ENCODE measurements around the gene CRYBA2.
A peak's percentile ranks its signal among the peaks of the same experiment; 100 is the strongest.

Gene CRYBA2

DNA sequence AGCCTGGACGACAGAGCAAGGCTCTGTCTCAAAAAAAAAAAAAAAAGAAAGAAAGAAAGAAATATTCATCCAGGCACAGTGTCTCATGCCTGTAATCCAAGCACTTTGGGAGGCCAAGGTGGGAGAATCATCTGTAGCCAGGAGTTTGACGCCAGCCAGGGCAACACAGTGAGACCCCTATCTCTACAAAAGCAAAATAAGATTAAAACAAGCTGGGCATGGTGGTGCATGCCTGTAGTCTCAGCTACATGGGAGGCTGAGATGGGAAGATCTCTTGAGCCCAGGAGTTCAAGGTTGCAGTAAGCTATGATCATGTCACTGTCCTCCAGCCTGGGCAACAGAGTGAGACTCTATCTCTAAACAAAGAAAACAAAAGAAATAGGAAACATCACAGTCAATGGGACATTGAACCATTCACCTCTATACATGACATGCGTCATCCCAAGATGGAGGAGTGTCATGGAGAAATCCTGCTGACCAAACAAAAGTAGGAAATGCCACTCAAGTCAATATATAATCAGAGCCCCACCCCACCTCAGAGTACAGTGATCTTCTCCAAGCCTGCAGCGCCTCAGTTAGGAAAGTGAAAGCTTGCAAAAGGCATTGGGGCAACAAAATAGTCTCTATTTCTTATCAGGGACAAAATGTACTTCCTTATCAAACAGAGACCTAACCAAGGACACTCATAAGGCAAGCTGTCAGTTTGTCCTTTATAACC lies 18.0 kb downstream of the CRYBA2 start:
- Mint-ChIP-seq H3K4me1 (ENCODE audit: low read depth) (peaks cover 2% of the 10 kb centered on the region), H3K9me3 (no peaks in the 10 kb centered on the region), H3K36me3 (ENCODE audit: low read depth) (no peaks in the 10 kb centered on the region), H3K27ac (no peak overlapping the region), H3K27me3 (ENCODE audit: low read depth) (peaks cover 60% of the 10 kb centered on the region), H3K4me3 (no peak overlapping the region)
- DNase-seq (ENCODE audit: low spot score): no peak

DNA sequence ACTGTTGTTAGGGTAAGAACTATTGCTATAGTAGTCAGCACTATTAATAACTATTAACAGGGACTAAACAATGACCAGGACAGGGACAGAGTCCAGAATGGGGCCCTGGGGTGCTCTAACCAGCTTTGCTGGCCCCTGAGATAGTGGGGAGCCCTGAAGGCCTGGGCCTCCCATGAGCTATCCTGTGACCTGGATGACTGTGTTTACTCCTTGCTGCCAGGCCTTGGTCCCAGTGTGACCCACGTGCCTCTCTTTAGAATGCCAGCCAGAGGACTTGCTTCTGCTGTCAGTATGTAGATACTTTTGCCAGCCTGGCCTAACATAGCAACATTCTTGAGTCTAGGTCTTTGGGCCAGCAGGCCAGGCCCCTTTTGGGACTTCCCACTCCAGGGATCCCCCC lies 22.3 kb downstream of the CRYBA2 start:
- no peaks in the 10 kb centered on the region for H3K4me1 Mint-ChIP-seq (ENCODE audit: low read depth)
- H3K27ac Mint-ChIP-seq: no peak overlapping the region
- H3K9me3 Mint-ChIP-seq: no peaks in the 10 kb centered on the region
- DNase-seq (ENCODE audit: low spot score): no peak
- no peak overlapping the region for H3K4me3 Mint-ChIP-seq
- peaks cover 39% of the 10 kb centered on the region for H3K27me3 Mint-ChIP-seq (ENCODE audit: low read depth)
- H3K36me3 Mint-ChIP-seq (ENCODE audit: low read depth): no peaks in the 10 kb centered on the region

DNA sequence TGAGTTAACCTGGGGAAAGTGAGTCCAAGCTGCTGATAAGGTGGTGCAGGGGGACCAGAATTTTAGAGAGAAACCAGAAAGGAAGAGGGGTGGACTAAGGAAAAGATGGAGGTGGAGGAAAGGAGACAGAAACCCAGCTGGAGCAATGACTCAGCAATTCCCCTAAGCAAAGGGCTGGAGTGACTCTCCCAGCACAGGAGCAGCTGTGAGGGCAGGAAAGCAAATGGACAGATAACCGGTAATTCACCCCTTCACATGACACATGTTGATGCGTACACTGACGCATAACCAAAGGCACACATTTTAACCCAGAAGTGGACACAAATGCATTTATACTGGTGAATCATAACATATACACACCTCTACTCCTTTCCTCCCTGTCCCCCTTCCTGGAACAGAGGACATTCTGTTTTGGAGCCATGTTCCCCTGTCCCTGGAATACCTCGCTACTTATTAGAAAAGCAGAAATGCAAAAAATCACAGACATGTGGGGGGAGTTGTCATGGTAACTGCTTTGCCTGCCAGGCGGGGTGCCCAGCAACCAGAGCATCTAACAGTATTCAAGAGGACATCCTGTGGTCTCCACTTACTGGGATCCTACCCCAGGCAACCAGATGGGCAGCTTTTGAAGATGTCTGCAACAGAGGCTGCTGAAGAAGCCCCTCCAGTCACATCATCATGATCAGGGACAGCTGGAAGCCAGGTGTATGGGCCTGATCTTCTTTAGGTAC lies 29.0 kb downstream of the CRYBA2 start:
- H3K27me3 Mint-ChIP-seq (ENCODE audit: low read depth): peaks cover 53% of the 10 kb centered on the region
- no peak overlapping the region for H3K4me3 Mint-ChIP-seq
- no peaks in the 10 kb centered on the region for H3K9me3 Mint-ChIP-seq
- H3K4me1 Mint-ChIP-seq (ENCODE audit: low read depth): peaks cover 3% of the 10 kb centered on the region
- no peak overlapping the region for H3K27ac Mint-ChIP-seq
- no peak for DNase-seq (ENCODE audit: low spot score)
- peaks cover 2% of the 10 kb centered on the region for H3K36me3 Mint-ChIP-seq (ENCODE audit: low read depth)

DNA sequence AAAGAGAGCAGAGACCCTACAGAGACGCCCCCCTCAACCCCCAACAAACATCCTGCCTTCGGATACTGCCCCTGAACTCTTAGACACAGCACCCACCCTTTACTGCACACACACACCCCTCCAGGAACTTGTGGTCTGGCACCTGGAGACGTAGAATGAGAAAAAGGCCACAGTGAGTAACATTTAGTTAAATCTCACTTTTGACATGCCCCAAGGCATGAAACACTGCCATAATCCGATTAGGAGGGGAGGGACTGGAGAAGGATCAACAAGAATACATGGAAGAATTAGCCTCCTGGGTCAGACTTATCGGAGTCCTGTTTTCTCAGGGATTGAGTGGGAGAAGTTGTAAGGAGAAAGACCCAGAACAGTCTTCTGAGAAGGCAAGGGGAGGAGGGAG lies 29.6 kb downstream of the CRYBA2 start:
- Mint-ChIP-seq H3K4me3 (no peak overlapping the region), H3K36me3 (ENCODE audit: low read depth) (peaks cover 2% of the 10 kb centered on the region), H3K27me3 (ENCODE audit: low read depth) (peaks cover 57% of the 10 kb centered on the region), H3K9me3 (no peaks in the 10 kb centered on the region), H3K4me1 (ENCODE audit: low read depth) (peaks cover 3% of the 10 kb centered on the region), H3K27ac (no peak overlapping the region)
- no peak for DNase-seq (ENCODE audit: low spot score)

DNA sequence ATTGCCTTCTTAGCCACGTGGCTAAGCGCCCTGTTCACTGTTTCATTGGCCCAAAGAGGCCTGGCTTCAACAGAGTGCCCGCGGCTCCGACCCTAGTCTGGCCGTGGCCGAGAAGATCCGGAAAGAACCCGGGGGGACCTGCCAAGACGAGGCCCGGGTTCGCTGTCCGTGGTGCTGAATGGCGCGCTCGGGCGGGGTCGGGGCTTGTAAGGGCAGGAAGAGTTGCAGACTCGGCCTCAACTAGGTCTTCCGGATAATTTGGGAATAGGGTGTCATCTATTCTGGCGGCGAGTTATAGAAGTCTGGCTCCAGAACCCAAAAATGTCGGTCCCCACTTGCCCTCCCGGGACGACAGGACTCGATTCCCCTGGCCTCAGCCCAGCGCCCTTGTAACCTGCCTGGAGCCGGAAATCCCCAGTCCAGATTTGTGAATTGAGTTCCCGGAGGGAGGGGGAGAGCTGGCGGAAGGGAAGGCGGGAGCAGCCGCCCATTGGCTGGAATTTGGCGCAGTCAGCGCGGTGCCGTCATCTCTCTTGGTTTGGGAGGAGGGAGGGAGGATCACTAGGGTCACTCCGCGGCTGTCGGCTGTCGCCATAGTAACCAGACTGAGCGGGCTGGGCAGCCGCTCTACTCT lies 30.2 kb downstream of the CRYBA2 start:
- Mint-ChIP-seq H3K4me1 (ENCODE audit: low read depth) (peaks cover 3% of the 10 kb centered on the region), H3K27me3 (ENCODE audit: low read depth) (peaks cover 60% of the 10 kb centered on the region)

DNA sequence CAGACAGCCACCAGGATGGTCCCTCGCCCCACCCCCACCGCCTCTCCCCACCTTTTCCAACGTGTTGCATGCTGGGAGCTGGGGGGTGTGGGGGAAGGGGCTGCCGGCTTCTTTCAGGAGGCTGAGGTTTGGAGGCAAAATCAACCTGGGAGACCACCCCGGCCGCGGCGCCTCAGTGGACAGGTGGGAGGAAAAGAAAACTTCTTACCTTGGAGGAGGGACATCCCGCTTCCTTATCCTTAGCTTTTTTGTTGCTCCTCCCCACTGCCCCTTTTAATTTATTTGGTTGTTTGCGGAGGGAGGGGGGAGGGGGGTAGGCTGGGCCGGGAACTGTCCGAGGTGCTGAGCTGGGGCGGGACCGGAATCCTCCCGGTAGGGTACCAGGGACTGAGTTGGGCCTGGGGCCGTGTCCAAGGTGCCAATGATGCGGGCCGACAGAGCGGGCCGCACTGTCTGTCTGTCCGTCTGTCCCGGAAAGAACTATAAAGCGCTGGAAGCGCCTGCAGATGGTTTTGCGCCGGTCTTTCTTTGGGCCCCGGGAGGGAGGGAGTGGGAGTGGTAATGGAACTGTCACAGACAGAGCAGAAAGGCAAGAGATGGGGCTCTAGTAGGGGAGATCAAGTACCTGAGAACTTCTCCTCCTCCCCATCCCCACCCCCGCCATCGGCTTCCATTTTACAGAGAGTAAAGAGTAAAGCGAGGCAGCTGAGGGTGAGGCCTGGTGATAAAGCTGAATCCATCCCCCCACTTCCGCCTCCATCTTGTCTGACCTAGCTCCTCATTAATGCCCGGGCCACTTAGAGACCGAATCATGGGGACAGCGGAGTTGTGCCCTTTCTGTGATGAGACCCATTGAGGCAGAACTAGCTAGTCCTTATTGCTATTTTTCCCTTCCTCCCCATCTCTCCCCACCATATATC lies 31.3 kb downstream of the CRYBA2 start:
- no peak overlapping the region for H3K4me3 Mint-ChIP-seq
- peaks cover 3% of the 10 kb centered on the region for H3K4me1 Mint-ChIP-seq (ENCODE audit: low read depth)
- no peaks in the 10 kb centered on the region for H3K9me3 Mint-ChIP-seq
- H3K27me3 Mint-ChIP-seq (ENCODE audit: low read depth): peaks cover 70% of the 10 kb centered on the region
- no peak for DNase-seq (ENCODE audit: low spot score)
- peaks cover 2% of the 10 kb centered on the region for H3K36me3 Mint-ChIP-seq (ENCODE audit: low read depth)
- H3K27ac Mint-ChIP-seq: no peak overlapping the region

More for the DNA sequence above, 30.2 kb downstream of the CRYBA2 start:
- no peaks in the 10 kb centered on the region for H3K9me3 Mint-ChIP-seq
- H3K4me3 Mint-ChIP-seq: no peak overlapping the region
- DNase-seq (ENCODE audit: low spot score): peak; percentile 33
- peaks cover 2% of the 10 kb centered on the region for H3K36me3 Mint-ChIP-seq (ENCODE audit: low read depth)
- H3K27ac Mint-ChIP-seq: no peak overlapping the region

DNA sequence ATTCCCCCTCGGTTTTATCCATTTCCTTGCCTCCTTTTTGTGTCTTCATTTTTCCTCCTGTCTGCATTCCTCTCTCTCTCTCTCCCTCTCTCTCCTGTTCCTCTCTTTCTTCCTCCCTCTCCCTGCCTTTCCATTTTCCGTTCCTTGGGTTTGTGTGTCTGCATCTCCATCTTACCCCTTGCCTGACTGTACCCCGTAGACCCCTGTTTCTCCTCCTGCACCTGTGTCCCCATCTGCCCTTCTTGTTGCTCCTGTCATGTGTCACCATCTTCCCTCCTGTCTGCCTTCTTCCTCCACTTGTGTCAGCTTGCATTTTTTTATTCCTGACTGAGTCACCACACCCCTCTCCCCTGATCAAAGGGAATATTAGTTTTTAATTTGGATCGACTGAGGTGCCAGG lies 32.0 kb downstream of the CRYBA2 start:
- no peak for DNase-seq (ENCODE audit: low spot score)
- H3K4me3 Mint-ChIP-seq: peak overlapping the region; percentile 36
- no peaks in the 10 kb centered on the region for H3K9me3 Mint-ChIP-seq
- H3K27me3 Mint-ChIP-seq (ENCODE audit: low read depth): peaks cover 77% of the 10 kb centered on the region
- H3K27ac Mint-ChIP-seq: peak overlapping the region; percentile 77
- peaks cover 2% of the 10 kb centered on the region for H3K36me3 Mint-ChIP-seq (ENCODE audit: low read depth)
- H3K4me1 Mint-ChIP-seq (ENCODE audit: low read depth): peaks cover 3% of the 10 kb centered on the region

DNA sequence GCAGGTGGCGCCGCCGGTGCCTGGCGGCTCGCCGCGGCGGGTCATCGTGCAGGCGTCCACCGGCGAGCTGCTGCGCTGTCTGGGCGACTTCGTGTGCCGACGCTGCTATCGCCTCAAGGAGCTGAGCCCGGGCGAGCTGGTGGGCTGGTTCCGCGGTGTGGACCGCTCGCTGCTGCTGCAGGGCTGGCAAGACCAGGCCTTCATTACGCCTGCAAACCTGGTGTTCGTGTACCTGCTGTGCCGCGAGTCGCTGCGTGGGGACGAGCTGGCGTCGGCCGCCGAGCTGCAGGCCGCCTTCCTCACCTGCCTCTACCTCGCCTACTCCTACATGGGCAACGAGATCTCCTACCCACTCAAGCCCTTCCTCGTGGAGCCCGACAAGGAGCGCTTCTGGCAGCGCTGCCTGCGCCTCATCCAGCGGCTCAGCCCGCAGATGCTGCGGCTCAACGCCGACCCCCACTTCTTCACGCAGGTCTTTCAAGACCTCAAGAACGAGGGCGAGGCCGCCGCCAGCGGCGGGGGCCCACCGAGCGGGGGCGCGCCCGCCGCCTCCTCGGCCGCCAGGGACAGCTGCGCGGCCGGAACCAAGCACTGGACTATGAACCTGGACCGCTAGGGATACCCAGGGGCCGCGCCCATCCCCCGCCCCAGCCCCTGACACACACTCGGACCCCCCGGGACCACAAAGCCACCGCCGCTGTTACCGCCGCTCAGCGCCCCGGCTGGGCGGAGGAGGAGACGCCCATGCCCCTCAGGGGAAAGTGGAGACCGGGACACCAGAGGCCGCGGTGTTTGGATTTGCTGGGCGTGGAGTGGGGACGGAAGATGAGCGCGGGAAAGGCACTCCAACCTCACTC lies 32.7 kb downstream of the CRYBA2 start:
- Mint-ChIP-seq H3K9me3 (no peaks in the 10 kb centered on the region), H3K4me1 (ENCODE audit: low read depth) (peaks cover 3% of the 10 kb centered on the region), H3K4me3 (no peak overlapping the region), H3K36me3 (ENCODE audit: low read depth) (peaks cover 2% of the 10 kb centered on the region), H3K27ac (no peak overlapping the region), H3K27me3 (ENCODE audit: low read depth) (peaks cover 81% of the 10 kb centered on the region)
- no peak for DNase-seq (ENCODE audit: low spot score)

DNA sequence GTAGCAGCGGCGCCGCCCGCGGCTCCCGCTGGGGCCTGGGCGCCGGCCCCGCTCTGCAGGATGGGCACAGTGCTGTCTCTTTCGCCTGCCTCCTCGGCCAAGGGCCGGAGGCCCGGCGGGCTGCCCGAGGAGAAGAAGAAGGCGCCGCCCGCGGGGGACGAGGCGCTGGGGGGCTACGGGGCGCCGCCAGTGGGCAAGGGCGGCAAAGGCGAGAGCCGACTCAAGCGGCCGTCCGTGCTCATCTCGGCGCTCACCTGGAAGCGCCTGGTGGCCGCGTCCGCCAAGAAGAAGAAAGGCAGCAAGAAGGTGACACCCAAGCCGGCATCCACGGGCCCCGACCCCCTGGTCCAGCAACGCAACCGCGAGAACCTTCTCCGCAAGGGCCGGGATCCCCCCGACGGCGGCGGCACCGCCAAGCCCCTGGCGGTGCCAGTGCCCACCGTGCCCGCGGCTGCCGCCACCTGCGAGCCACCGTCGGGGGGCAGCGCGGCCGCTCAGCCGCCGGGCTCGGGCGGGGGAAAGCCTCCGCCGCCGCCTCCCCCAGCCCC lies 33.4 kb downstream of the CRYBA2 start:
- Mint-ChIP-seq H3K9me3 (no peaks in the 10 kb centered on the region), H3K4me1 (ENCODE audit: low read depth) (peaks cover 3% of the 10 kb centered on the region), H3K27ac (no peak overlapping the region), H3K4me3 (no peak overlapping the region), H3K27me3 (ENCODE audit: low read depth) (peaks cover 78% of the 10 kb centered on the region), H3K36me3 (ENCODE audit: low read depth) (peaks cover 2% of the 10 kb centered on the region)
- DNase-seq (ENCODE audit: low spot score): no peak

DNA sequence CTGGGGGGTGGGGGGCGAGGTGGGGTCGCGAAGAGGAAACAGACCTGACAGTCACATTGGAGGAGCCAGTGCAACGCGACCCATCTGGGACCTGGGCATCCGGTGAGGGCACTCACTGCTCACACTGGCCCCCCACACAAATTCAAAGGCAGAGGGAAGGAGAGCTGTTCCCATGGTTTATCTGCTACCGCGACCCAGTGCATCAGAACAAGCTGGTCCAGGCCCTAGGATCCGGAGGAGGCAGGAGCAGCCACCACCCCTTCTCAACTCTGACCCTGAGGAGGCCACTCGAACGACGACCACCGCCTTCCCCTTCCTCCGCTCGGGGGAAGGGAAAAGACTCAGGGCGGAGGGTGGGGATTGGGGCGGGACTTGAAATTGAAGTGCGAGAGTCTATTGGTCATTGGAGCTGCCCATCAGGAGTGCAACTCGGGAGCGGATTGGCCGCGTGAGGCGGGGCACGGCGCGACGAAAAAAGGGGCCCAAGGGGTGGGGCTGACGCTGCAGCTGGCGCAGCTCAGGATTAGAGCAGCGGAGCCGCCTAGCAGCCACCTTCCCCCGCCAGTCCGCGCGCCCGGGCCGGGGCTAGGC lies 34.0 kb downstream of the CRYBA2 start, which contains the start of gene CDK5R2:
Gene CDK5R2 (plus strand): TSS at position 526 of the 591 bp plus-strand sequence. CDS start 155 bp downstream, outside the sequence.
- H3K9me3 Mint-ChIP-seq: no peaks in the 10 kb centered on the region
- H3K27ac Mint-ChIP-seq: no peak within 1 kb of the TSS
- peaks cover 2% of the 10 kb centered on the region for H3K36me3 Mint-ChIP-seq (ENCODE audit: low read depth)
- DNase-seq (ENCODE audit: low spot score): peak; percentile 60
- peaks cover 77% of the 10 kb centered on the region for H3K27me3 Mint-ChIP-seq (ENCODE audit: low read depth)
- peaks cover 3% of the 10 kb centered on the region for H3K4me1 Mint-ChIP-seq (ENCODE audit: low read depth)
- peak within 1 kb of the TSS; percentile 28 for H3K4me3 Mint-ChIP-seq

DNA sequence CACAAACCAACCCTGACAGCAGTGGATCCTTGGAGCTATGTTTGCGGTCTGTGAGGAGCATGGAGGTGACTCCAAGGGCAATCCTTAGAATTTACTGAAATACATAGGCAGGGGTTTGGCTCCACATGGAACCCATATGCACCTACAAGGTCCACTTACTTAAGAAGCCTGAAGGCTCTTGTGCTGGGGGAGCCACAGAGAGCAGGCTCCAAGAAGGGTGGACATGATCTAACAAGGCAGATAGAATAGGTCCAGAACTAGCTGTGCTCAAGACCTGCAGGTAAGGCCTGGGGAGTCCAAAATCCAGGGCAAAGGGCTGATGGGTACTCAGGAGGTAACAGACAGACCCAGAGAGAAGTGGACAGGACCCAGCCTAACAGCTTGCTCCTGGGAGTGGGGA lies 34.9 kb downstream of the CRYBA2 start:
- no peak for DNase-seq (ENCODE audit: low spot score)
- Mint-ChIP-seq H3K27me3 (ENCODE audit: low read depth) (peaks cover 69% of the 10 kb centered on the region), H3K36me3 (ENCODE audit: low read depth) (peaks cover 2% of the 10 kb centered on the region), H3K27ac (no peak overlapping the region), H3K9me3 (no peaks in the 10 kb centered on the region), H3K4me1 (ENCODE audit: low read depth) (peaks cover 3% of the 10 kb centered on the region), H3K4me3 (no peak overlapping the region)

DNA sequence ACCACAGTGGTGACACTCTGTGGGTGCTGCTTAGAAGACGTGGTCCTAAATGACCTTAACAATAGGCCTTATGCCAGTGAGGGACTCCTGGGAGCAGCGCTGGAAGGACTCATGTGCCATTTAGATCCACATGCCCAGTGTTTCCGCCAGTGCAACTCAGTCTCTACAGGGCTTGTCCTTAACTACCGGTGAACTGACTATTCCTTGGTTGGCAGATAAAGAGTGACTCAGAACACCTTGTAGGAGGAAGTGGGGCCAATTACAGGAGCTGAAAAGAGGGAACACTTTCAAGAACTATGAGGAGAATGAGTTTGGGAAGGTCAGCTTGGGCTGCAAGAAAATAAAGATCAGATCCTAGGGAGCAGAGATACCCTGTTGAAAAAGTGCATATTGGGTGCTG lies 35.6 kb downstream of the CRYBA2 start:
- Mint-ChIP-seq H3K4me3 (no peak overlapping the region), H3K27me3 (ENCODE audit: low read depth) (peaks cover 66% of the 10 kb centered on the region), H3K4me1 (ENCODE audit: low read depth) (peaks cover 3% of the 10 kb centered on the region), H3K36me3 (ENCODE audit: low read depth) (peaks cover 2% of the 10 kb centered on the region), H3K27ac (no peak overlapping the region), H3K9me3 (no peaks in the 10 kb centered on the region)
- no peak for DNase-seq (ENCODE audit: low spot score)

Measured in T-helper 2 cell treated with Interferon-gamma antibody and Interleukin-4, amounts not matched to agents 5 μg/mL and 100 μg/mL, for 36 hours (primary cell).